ENCODE data around the gene TRIO.

TRIO gene

DNA sequence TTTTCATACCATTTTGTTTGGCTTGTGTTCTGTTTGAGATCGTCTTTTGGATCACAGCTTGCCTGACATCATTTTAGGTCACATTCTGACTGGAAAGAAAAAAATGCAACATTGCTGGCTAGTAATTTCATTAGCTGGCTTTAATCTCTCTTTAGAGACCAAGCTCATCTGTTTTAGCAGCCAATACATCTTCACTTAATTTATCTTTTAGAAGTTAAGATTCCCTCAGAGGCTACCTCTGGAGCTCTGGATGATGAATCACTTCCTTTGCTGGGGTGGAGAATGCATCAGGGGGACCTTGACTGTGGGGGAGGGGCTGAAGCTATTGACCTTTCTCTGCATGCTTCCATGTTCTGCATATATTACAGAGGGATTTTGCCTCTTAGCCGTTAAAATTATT is 256.9 kb downstream of the TRIO start:
- in situ Hi-C loops (cut with MboI; ENCODE audit: low sequenced_read_pairs), result no loop called here

DNA sequence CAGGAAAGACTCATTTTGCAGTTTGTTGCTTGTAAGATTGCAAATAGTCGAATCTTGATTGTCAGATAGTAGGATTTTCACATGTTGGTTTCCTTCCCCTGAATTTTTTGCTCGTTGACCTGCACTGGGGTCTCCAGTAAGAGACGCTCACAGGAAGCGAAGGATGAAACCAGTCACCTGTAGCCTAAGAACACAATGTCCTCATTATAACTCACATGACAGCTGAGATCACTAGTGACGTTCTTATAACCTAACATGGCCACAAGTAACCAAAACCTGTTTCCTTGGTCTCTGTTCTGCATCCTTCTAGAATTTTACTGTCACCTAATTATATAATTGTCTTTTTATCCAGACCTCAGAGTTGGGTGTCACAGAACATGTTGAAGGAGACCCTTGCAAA is 257.5 kb downstream of the TRIO start:
- in situ Hi-C loops (cut with MboI; ENCODE audit: low sequenced_read_pairs), result no loop called here

DNA sequence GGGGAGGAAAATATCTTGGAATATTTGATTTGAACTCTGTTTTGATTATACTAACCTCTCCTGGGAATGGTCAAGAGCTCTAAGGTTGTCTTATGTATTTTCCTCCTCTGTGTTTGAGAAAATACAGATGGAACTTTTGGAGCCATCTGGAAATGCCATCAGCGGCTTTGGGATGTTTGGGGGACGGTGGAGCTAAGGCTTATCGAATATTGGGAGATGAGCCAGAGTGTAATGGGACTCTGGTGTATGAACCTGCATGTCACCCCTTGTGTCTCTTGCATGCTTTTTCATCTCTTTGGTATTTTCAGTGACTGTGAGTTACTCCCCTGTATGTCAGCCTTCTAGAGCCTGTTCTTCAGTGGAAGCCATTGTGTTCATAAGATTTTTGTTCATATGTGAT is 258.5 kb downstream of the TRIO start:
- in situ Hi-C loops (cut with MboI; ENCODE audit: low sequenced_read_pairs), result no loop called here

- in situ Hi-C loops (cut with MboI; ENCODE audit: low sequenced_read_pairs), result no loop called here
These were observed 259.3 kb downstream of the TRIO start for GRCh38 chr5:14402424-14402823.

DNA sequence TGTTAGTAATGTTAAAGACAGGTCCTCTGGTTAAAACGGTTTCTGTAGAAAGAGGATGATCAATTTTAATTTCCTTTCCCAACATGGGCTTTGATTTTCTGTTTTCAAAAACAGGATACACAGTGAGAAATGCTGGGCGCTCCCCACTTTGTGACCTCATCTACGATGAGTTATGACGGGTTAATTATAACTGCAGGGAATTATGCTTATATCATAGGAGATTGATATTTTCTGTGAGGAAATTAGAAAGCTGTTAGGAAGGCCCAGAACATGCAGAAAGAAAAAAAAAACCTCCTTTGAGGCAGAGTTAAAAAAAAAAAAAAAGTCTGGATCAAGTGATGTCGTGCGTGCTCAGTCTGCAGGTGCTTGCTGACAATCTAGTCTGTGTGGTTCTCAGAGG is 261.6 kb downstream of the TRIO start:
- in situ Hi-C loops (cut with MboI; ENCODE audit: low sequenced_read_pairs), result no loop called here

DNA sequence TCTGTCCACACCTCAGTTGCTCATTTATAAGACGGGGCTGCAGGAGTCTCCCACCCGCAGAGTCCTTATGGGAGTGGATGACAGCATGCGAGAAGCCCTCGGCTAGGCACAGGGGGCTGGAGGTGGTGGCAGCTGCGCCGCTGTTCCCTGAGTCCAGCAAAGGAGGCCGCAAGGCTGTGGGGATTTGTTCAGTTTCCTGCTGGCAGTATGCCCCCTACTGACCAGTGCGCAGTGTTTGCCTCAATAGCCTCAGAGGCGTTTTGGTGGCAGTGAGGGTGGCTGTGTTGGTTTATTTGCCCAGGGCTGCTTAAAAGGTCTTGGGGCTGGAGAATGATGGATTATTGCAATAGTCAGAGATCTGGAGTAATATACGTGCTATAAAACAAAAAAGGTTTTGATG is 262.1 kb downstream of the TRIO start:
- in situ Hi-C loops (cut with MboI; ENCODE audit: low sequenced_read_pairs), result no loop called here

GRCh38 chr5:14405706-14406553 is 262.8 kb downstream of the TRIO start:
- in situ Hi-C loops (cut with MboI; ENCODE audit: low sequenced_read_pairs), result no loop called here

DNA sequence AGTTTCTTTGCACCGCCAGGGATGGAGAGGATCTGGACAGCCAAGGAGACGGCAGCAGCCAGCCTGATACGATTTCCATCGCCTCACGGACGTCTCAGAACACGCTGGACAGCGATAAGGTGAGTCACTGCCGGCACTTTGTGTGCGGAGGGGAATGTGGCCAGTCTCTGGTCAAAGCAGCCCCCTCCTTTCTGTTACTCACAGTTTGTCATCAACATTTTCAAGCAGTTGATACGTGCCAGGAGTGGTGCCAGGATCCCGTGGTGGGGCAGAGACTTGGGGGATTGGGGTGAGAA is 263.4 kb downstream of the TRIO start:
- in situ Hi-C loops (cut with MboI; ENCODE audit: low sequenced_read_pairs), result no loop called here

DNA sequence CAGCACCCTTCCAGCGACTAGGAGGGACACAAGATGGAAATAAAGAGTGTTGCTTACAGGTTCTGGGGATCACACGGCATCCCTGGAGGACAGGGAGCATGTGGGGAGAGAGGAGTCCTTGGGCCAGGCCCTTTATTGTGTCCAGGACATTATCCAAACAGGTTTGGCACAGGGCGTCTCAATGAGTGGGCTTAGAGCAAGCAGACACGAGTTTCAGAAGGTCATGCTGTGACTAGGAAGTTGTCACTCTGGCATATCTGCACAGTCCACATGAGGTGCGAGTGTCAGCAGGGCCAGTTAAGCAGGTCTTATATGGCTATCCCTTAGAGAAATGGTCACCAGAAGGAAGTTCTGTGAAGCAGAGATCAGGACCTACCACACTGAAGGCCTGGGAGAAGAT is 263.9 kb downstream of the TRIO start:
- in situ Hi-C loops (cut with MboI; ENCODE audit: low sequenced_read_pairs), result no loop called here

GRCh38 chr5:14407746-14408175 is 264.6 kb downstream of the TRIO start:
- in situ Hi-C loops (cut with MboI; ENCODE audit: low sequenced_read_pairs), result no loop called here

GRCh38 chr5:14408969-14409586 is 265.9 kb downstream of the TRIO start:
- in situ Hi-C loops (cut with MboI; ENCODE audit: low sequenced_read_pairs), result no loop called here

DNA sequence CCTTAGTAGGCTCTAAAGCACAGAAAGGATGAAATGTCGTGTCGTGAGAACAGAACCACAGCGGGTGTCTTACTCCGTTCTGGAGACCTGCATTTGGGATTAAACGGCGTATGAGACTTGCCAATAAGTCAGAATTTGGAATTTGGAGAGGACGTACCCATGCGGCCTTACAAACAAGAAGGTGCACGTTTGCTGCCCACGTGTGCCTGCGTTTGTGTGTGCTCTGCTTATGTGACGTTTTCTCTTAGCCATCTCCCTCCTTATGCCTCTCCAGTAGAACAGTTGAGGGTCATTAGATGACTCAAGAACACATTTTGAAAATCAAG is 266.9 kb downstream of the TRIO start:
- in situ Hi-C loops (cut with MboI; ENCODE audit: low sequenced_read_pairs), result no loop called here

- in situ Hi-C loops (cut with MboI; ENCODE audit: low sequenced_read_pairs), result no loop called here
These were observed 267.5 kb downstream of the TRIO start for GRCh38 chr5:14410394-14411201.

GRCh38 chr5:14411216-14411615 is 268.1 kb downstream of the TRIO start:
- in situ Hi-C loops (cut with MboI; ENCODE audit: low sequenced_read_pairs), result no loop called here

GRCh38 chr5:14413331-14413750 is 270.2 kb downstream of the TRIO start:
- in situ Hi-C loops (cut with MboI; ENCODE audit: low sequenced_read_pairs), result no loop called here

DNA sequence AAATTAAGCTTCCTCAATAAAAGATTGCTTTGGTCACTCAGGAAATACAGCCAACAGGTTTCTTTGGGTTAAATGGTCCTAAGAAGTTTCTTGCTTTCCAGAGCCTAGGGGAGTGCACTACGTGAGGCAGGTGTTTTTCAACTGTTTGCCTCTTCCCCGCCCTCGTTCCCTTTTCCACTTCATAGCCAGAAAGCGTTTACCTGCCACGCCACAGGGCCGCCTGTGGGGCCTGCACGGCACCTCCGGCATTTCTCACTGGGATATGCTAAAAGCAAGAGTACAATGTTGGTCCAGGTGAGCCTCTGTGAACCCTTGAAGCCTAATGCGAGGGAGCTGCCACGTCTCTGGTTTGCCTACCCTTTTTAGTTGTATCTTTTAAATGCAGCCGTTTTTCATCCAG is 270.9 kb downstream of the TRIO start:
- in situ Hi-C loops (cut with MboI; ENCODE audit: low sequenced_read_pairs), result no loop called here

- in situ Hi-C loops (cut with MboI; ENCODE audit: low sequenced_read_pairs), result no loop called here
These were observed 271.5 kb downstream of the TRIO start for GRCh38 chr5:14414656-14415023.

GRCh38 chr5:14415024-14415697 is 272.0 kb downstream of the TRIO start:
- in situ Hi-C loops (cut with MboI; ENCODE audit: low sequenced_read_pairs), result no loop called here

DNA sequence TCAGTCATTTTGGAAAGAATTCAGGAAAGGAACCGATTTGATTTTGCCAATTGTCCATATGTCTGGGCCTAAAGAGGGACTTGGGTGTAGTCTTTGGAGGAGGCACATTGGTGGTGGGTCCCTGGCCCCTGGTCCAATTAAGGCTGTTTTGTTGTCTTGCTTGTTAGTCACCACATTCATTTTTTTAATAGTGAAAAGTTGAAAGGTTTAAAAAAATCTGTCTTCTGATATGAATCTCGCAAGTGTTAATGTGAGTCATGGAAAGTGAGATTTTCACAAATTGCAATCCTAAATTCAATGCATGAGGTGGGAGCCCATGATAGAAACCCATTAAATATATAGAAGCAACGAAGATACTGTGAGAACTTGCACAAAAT is 272.5 kb downstream of the TRIO start:
- in situ Hi-C loops (cut with MboI; ENCODE audit: low sequenced_read_pairs), result no loop called here

GRCh38 chr5:14416621-14417275 is 273.6 kb downstream of the TRIO start:
- in situ Hi-C loops (cut with MboI; ENCODE audit: low sequenced_read_pairs), result no loop called here

DNA sequence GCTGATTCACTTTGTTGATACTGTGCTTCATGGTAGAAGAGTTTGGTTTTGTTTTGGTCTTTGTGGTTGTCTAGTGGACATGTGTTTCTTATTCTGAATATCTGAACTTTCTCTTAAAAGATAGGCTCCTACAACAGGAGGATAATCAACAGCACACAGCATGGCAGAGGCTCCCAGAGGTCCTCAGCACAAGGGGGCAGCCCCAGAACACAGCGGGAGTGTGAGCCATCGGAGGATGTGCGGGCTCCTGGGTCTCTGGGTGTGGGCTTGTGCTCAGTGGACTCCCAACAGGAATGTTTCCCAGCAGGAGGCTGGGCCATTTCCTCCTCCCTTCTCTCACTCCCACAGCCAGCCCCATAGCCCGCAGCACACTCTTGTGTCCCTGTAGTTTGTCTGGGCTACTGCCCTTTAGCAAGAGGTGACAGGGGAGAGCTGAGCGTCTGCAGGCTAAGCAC is 274.2 kb downstream of the TRIO start:
- in situ Hi-C loops (cut with MboI; ENCODE audit: low sequenced_read_pairs), result no loop called here

All from HL-60/S4 (cell line).